ENCODE measurements around the gene RAB20.

- TF ChIP-seq CTCF (IDR thresholded peaks at IDR 0.05; ENCODE audit: low read depth, low read length, missing input control) (no peak), MAX (IDR thresholded peaks at IDR 0.05) (no peak), GABPA (IDR thresholded peaks at IDR 0.05 in 1 of 2, conservative IDR thresholded peaks at IDR 0.05 in 1 of 2) (no peak), RAD21 (IDR thresholded peaks at IDR 0.05) (no peak), REST (IDR thresholded peaks at IDR 0.05) (no peak), FOXA1 (IDR thresholded peaks at IDR 0.05) (no peak), YY1 (IDR thresholded peaks at IDR 0.05) (no peak)
These were observed 75.9 kb downstream of the RAB20 start for GRCh38 chr13:110485604-110486003.

Data from liver (tissue), 3 donors.